Stimulated activated naive B cell treated with anti-CD40 and anti-IgM and Interleukin-4, amounts not matched to agents 10 μg/mL and 1 μg/mL and 100 μg/mL, for 72 hours (primary cell): ENCODE results near the gene DPM3.

Experiments
- ATAC-seq, 2 donors: fragments of 150-1000 bp; cut with Tn5 transposase; replicated peaks; 2 replicates each; pipeline ENCODE4 v1.10.0; 2021; ENCODE audit warnings: moderate library complexity in 1 of 2
- DNase-seq: peaks from one replicate; pipeline ENCODE4 v3.0.0; 2021
- H3K27ac Mint-ChIP-seq: one replicate; pipeline ENCODE4 v1.8.0; 2022; ENCODE audit warnings: mild to moderate bottlenecking, mixed read lengths
- H3K27me3 Mint-ChIP-seq, 2 donors: one replicate each; pipeline ENCODE4 v1.8.0; 2022; ENCODE audit warnings: mixed read lengths in 2 of 2
- H3K36me3 Mint-ChIP-seq, 2 donors: one replicate each; pipeline ENCODE4 v1.8.0; 2022; ENCODE audit warnings: mixed read lengths in 2 of 2, mild to moderate bottlenecking in 1 of 2
- H3K4me1 Mint-ChIP-seq, 2 donors: one replicate each; pipeline ENCODE4 v1.8.0; 2022; ENCODE audit warnings: mixed read lengths in 2 of 2, mild to moderate bottlenecking in 1 of 2
- H3K4me3 Mint-ChIP-seq, 2 donors: one replicate each; pipeline ENCODE4 v1.8.0; 2022; ENCODE audit warnings: mild to moderate bottlenecking in 2 of 2, mixed read lengths in 2 of 2, moderate library complexity in 1 of 2
- H3K9me3 Mint-ChIP-seq, 2 donors: one replicate each; pipeline ENCODE4 v1.8.0; 2022; ENCODE audit warnings: mixed read lengths in 2 of 2, mild to moderate bottlenecking in 1 of 2

DPM3 gene

DNA sequence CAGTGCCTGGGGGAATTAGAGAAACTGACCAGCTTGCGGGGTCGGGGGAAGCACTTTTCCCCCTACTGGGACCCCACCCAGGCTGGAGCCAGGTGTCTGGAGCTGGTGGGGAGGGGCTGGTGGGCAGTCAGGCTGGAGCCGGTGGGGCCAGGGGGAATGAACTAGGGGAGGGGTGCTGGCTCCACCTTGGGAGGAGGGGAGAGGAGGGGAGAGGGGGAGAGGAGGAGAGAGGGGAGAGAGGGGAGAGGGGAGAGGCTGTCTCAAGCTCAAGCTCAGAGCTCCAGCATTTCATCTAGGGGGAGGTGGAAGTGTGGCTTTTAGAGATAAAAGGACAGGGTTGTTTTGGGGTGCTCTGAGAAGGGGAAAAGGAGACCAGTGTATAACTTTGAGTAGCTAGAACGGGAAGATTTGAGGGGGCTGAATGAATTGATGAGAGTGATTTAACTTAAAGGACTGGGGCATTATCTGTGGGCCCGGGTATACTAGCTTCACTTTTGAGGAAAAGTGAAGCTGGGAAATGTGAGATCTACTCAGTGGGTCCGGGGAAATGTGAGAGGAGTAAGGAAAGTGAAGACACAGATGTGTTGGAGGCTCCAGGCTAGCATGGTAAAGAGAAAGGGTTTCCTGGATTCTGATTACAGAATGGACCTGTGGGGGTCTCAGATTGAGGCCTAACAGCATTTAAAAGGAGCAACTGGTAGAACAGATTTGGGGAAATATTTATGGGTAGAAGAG is 9.9 kb downstream of the DPM3 start:
- H3K27ac Mint-ChIP-seq, result no peak overlapping the region
- peaks cover 7 to 10% of the 10 kb centered on the region in 2 donors for H3K36me3 Mint-ChIP-seq
- no peaks in the 10 kb centered on the region for H3K9me3 Mint-ChIP-seq
- no peak overlapping the region for H3K4me3 Mint-ChIP-seq
- DNase-seq, result no peak
- H3K27me3 Mint-ChIP-seq, result peaks cover 49 to 53% of the 10 kb centered on the region in 2 donors
- peaks cover 35 to 46% of the 10 kb centered on the region in 2 donors for H3K4me1 Mint-ChIP-seq
- no peak for ATAC-seq

GRCh38 chr1:155128755-155129473 is 11.4 kb downstream of the DPM3 start:
- DNase-seq (no peak), ATAC-seq (no peak)
- H3K4me3 Mint-ChIP-seq, result peak overlapping the region in 1 of 2 donors; percentile 77
- H3K36me3 Mint-ChIP-seq, result peaks cover 4 to 6% of the 10 kb centered on the region in 2 donors
- H3K4me1 Mint-ChIP-seq, result peaks cover 28 to 44% of the 10 kb centered on the region in 2 donors
- H3K9me3 Mint-ChIP-seq, result no peaks in the 10 kb centered on the region
- H3K27ac Mint-ChIP-seq, result no peak overlapping the region
- peaks cover 53 to 59% of the 10 kb centered on the region in 2 donors for H3K27me3 Mint-ChIP-seq

DNA sequence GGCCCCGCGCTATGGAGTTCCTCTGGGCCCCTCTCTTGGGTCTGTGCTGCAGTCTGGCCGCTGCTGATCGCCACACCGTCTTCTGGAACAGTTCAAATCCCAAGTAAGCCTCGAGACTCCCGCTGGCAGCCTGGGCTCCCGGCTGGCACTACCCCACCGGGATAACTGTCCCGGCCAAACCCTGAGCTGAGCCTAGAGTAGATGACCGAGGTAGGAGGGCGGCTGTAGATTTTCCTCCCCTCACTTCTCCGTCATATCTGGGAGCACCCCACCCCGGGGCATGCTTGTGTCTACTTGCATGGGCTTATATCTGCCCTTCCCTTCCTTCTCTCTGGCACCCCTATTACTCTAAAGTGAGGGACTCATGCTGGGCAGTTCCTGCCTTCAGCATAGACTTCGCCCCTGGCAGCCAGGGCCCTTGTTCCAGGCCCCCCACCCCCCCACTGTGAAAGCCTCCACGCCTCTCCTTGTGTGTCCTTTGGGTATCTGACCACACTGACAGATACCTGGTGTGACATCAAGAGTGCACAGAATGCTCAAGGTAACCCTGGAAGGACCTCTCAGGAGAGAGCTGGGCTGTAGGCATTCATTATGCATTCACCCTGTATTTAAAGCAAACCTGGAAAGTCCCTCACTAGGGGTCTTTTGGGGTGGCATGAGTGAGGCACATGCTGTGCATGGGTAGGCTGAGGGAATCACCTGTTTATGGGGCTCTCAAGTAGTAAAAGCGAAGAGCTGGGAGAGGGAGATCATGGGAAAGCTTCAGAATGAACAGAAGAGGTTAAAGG is 12.2 kb downstream of the DPM3 start:
- peaks cover 53 to 59% of the 10 kb centered on the region in 2 donors for H3K27me3 Mint-ChIP-seq
- peak overlapping the region; percentile 77 to 80 for H3K4me3 Mint-ChIP-seq
- H3K27ac Mint-ChIP-seq, result no peak overlapping the region
- ATAC-seq, result no peak
- peaks cover 4 to 5% of the 10 kb centered on the region in 2 donors for H3K36me3 Mint-ChIP-seq
- no peaks in the 10 kb centered on the region for H3K9me3 Mint-ChIP-seq
- H3K4me1 Mint-ChIP-seq, result peaks cover 28 to 44% of the 10 kb centered on the region in 2 donors
- DNase-seq, result no peak

DNA sequence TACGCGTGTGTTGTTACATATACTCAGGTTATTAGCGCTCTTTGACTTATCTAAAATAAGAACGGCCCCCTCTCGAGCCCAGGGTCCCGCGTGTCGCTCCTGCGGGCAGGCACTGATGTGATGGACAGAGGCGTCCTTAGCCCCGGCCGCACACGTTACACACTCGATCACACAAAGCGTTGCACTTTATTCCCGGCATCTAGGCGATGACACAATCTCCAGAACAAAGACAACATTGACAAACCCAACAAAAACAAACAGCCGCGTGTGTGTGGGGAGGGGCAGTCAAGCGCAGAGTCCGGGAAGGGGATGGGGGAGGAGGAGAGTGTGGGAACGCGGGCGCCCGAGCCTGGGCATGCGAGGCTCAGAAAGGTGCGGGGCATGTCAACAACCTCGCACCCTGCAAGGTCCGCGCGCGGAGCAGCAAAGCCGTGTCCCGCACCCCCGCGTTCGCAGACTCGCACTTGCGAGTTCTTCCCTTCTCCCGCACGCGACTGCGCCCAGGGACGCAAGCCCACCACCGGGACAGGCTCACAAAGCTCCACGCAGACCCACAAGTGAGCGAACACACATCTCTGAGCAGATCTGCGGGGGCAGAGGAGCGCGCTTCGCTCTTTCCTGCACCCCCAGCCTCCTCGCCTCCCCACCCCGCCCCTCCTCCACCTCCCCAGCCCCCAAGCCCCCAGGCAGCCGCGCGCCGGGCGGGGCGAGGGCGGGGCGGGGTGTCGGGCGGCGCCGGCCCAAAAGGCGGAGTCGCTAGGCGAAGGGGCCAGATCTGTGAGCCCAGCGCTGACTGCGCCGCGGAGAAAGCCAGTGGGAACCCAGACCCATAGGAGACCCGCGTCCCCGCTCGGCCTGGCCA is 13.0 kb downstream of the DPM3 start, which contains the start of gene EFNA1:
Gene EFNA1 (plus strand): TSS at position 772 of the 862 bp plus-strand sequence. CDS start 102 bp downstream, outside the sequence.
- Mint-ChIP-seq H3K4me1 (peaks cover 28 to 44% of the 10 kb centered on the region in 2 donors), H3K4me3 (peak within 1 kb of the TSS; percentile 80 to 82), H3K9me3 (no peaks in the 10 kb centered on the region), H3K36me3 (peaks cover 3 to 4% of the 10 kb centered on the region in 2 donors), H3K27ac (peak within 1 kb of the TSS; percentile 21), H3K27me3 (peaks cover 53 to 59% of the 10 kb centered on the region in 2 donors)
- DNase-seq (no peak), ATAC-seq (peak; percentile 59 to 62)

- ATAC-seq (peak; percentile 56 to 58), DNase-seq (no peak)
- Mint-ChIP-seq H3K27me3 (peaks cover 53 to 59% of the 10 kb centered on the region in 2 donors), H3K9me3 (no peaks in the 10 kb centered on the region), H3K36me3 (peaks cover under 1% of the 10 kb centered on the region in 2 donors), H3K4me1 (peaks cover 28 to 44% of the 10 kb centered on the region in 2 donors), H3K4me3 (peak overlapping the region; percentile 80 to 82), H3K27ac (peak overlapping the region; percentile 21)
Measured at GRCh38 chr1:155126556-155127104, 13.7 kb downstream of the DPM3 start.

GRCh38 chr1:155125946-155126555 is 14.3 kb downstream of the DPM3 start:
- peak overlapping the region; percentile 25 for H3K27ac Mint-ChIP-seq
- peaks cover 28 to 44% of the 10 kb centered on the region in 2 donors for H3K4me1 Mint-ChIP-seq
- H3K9me3 Mint-ChIP-seq, result no peaks in the 10 kb centered on the region
- peak overlapping the region in 1 of 2 donors; percentile 80 for H3K4me3 Mint-ChIP-seq
- no peak for DNase-seq
- H3K27me3 Mint-ChIP-seq, result peaks cover 51 to 63% of the 10 kb centered on the region in 2 donors
- H3K36me3 Mint-ChIP-seq, result no peaks in the 10 kb centered on the region
- no peak for ATAC-seq

- H3K27me3 Mint-ChIP-seq, result peaks cover 46 to 60% of the 10 kb centered on the region in 2 donors
- peaks cover 28 to 44% of the 10 kb centered on the region in 2 donors for H3K4me1 Mint-ChIP-seq
- peak overlapping the region in 1 of 2 donors; percentile 60 for H3K4me3 Mint-ChIP-seq
- DNase-seq (no peak), ATAC-seq (no peak)
- no peaks in the 10 kb centered on the region for H3K9me3 Mint-ChIP-seq
- H3K27ac Mint-ChIP-seq, result peak overlapping the region; percentile 25
- no peaks in the 10 kb centered on the region for H3K36me3 Mint-ChIP-seq
Measured at GRCh38 chr1:155125511-155125945, 14.8 kb downstream of the DPM3 start.

- no peak overlapping the region for H3K27ac Mint-ChIP-seq
- no peaks in the 10 kb centered on the region for H3K36me3 Mint-ChIP-seq
- no peak for DNase-seq
- H3K4me1 Mint-ChIP-seq, result peaks cover 28 to 43% of the 10 kb centered on the region in 2 donors
- no peak for ATAC-seq
- peaks cover 44 to 52% of the 10 kb centered on the region in 2 donors for H3K27me3 Mint-ChIP-seq
- no peaks in the 10 kb centered on the region for H3K9me3 Mint-ChIP-seq
- no peak overlapping the region for H3K4me3 Mint-ChIP-seq
Measured at GRCh38 chr1:155124503-155125463, 15.5 kb downstream of the DPM3 start.

DNA sequence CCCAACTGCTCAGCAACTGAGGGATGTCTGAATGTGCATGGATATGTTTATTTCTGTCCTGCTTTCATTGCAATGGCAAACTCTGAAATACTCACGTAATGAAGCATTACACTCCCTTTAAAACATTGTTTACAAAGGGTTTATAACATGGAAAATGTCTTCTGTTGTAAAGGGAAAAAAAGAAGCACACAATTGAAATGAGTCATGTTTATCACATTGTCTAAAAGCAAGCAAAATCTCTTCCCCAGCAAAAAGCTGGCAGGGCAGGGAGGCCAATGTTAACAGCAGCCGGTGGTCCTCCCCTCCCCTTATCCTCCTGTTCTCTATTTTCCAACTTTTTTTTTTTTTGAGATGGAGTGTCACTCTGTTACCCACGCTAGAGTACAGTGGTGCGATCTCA is 16.5 kb downstream of the DPM3 start:
- Mint-ChIP-seq H3K27me3 (peaks cover 35 to 43% of the 10 kb centered on the region in 2 donors), H3K9me3 (no peaks in the 10 kb centered on the region), H3K36me3 (no peaks in the 10 kb centered on the region), H3K4me3 (no peak overlapping the region), H3K27ac (no peak overlapping the region), H3K4me1 (peaks cover 18 to 33% of the 10 kb centered on the region in 2 donors)
- DNase-seq (no peak), ATAC-seq (no peak)

DNA sequence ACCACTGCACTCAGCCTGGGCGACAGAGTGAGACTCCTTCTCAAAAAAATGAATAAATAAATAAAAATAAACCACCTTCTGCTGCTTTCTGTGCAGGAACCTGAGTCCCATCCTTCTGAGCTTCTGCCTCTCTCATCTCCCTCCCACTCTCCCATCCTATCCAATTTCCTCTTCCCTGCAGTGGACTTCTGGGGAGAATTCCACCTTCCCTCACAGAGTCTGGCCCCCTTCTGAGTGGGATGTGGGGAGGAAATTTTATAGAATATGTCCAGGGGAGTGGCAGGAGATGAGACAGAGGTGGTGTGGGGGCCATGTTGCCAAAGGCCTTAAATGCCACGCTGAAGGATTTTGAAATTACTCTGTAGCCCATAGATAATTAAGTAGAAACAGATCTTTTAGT is 18.0 kb downstream of the DPM3 start:
- Mint-ChIP-seq H3K9me3 (no peaks in the 10 kb centered on the region), H3K27ac (no peak overlapping the region), H3K4me3 (no peak overlapping the region), H3K27me3 (peaks cover 28 to 33% of the 10 kb centered on the region in 2 donors), H3K36me3 (no peaks in the 10 kb centered on the region), H3K4me1 (peaks cover 6 to 18% of the 10 kb centered on the region in 2 donors)
- no peak for ATAC-seq
- no peak for DNase-seq

DNA sequence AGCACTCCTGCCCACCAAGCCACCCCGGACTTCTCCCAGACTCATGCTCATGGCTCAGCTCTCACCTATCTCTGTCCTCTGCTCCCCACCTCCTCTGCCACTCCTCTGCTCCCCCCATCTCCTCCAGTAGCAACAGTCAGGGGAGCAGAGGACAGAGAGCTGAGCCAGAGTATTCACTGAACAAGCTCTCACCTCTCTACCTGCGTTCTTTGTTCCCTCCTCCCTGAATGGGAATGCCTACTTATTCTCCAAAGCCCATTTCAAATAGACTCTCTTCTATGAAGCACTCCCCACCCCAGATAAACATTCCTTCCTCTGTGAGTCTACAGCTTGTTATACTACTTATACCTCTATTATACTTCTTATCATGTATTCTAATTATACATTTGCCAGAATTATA is 19.1 kb downstream of the DPM3 start:
- ATAC-seq, result no peak
- peaks cover 25 to 30% of the 10 kb centered on the region in 2 donors for H3K27me3 Mint-ChIP-seq
- no peak overlapping the region for H3K27ac Mint-ChIP-seq
- DNase-seq, result no peak
- no peak overlapping the region for H3K4me3 Mint-ChIP-seq
- peaks cover 0 to 7% of the 10 kb centered on the region in 2 donors for H3K4me1 Mint-ChIP-seq
- H3K9me3 Mint-ChIP-seq, result no peaks in the 10 kb centered on the region
- H3K36me3 Mint-ChIP-seq, result no peaks in the 10 kb centered on the region

DNA sequence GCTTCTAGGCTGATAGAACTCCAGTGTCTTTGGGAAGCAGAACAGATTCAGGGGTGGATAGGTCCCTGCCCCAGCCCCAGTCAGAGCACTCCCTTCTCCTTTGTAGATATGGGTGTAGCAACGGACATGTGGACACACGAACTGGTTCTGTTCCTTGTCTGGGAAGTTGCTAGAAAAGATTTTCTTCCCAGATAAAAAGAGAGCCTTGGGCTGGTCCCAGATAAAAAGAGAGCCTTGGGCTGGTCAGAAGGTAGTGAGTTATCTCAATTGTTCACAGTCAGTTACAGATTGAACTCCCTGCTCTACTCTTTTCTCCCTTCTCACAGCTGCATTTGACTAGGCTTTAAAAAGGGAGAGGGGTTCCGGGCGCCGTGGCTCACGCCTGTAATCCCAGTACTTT is 20.1 kb downstream of the DPM3 start:
- Mint-ChIP-seq H3K4me1 (peaks cover 0 to 6% of the 10 kb centered on the region in 2 donors), H3K36me3 (no peaks in the 10 kb centered on the region), H3K9me3 (no peaks in the 10 kb centered on the region), H3K4me3 (no peak overlapping the region), H3K27ac (no peak overlapping the region), H3K27me3 (peaks cover 21 to 25% of the 10 kb centered on the region in 2 donors)
- ATAC-seq (no peak), DNase-seq (no peak)
